K562 (cell line): ENCODE results near the gene ZBTB7A. TPM values are rescaled to one million over a fixed set of nuclear protein-coding genes. Genes with fewer than 3 reads are reported as not detected.

Source experiments
- BACH1 ChIP-seq: fragments of 200-800 bp; sonication (Bioruptor generic); IDR thresholded peaks from 2 replicates; pipeline ENCODE4 v1.6.1; 2016; ENCODE audit warnings: missing genetic modification characterization, missing compliant biosample characterization
- CBX1 ChIP-seq: sonication (generic); IDR thresholded peaks from 2 replicates; pipeline ENCODE4 v1.6.1; 2016; ENCODE audit warnings: antibody characterized with exemption, low read depth, mild to moderate bottlenecking
- DMBX1 ChIP-seq: fragments of 250-450 bp; sonication (Bioruptor Pico); IDR thresholded peaks from 2 replicates; pipeline ENCODE4 v1.8.0; 2022; ENCODE audit warnings: inconsistent platforms, mild to moderate bottlenecking, moderate library complexity, borderline replicate concordance
- ERF ChIP-seq: fragments of 450-650 bp; formaldehyde crosslinking; IDR thresholded peaks from 2 replicates; pipeline ENCODE4 v1.4.0; 2020; ENCODE audit warnings: mild to moderate bottlenecking, mixed read lengths
- FOSL1 ChIP-seq: fragments of 200-800 bp; sonication (Bioruptor generic); conservative IDR thresholded peaks from 2 replicates; pipeline ENCODE4 v1.6.1; 2016; ENCODE audit warnings: missing genetic modification characterization, missing compliant biosample characterization
- L3MBTL2 ChIP-seq: fragments of 450-650 bp; IDR thresholded peaks from 2 replicates; pipeline ENCODE4 v1.6.1; 2016; ENCODE audit warnings: mild to moderate bottlenecking, moderate library complexity
- LARP7 ChIP-seq: fragments of 450-650 bp; IDR thresholded peaks from 2 replicates; pipeline ENCODE4 v1.6.1; 2016
- MLX ChIP-seq, 2 experiments: fragments of 450-650 bp in 1 of 2; sonication (generic) in 1 of 2; formaldehyde crosslinking; conservative IDR thresholded peaks; 2 replicates each; pipeline versions ENCODE4 v1.4.0 to v1.8.1; 2020 to 2022; ENCODE audit warnings: mild to moderate bottlenecking in 1 of 2, missing genetic modification reagents in 1 of 2
- NFATC3 ChIP-seq: fragments of 450-650 bp; IDR thresholded peaks from 2 replicates; pipeline ENCODE4 v1.6.1; 2017; ENCODE audit warnings: mild to moderate bottlenecking
- PCBP1 ChIP-seq: fragments of 200-400 bp; formaldehyde crosslinking; IDR thresholded peaks from 2 replicates; pipeline ENCODE4 v1.6.1; 2018; ENCODE audit warnings: mild to moderate bottlenecking, low read depth, low read length; ENCODE audit not compliant: poor library complexity, severe bottlenecking
- PHB2 ChIP-seq: fragments of 450-650 bp; IDR thresholded peaks from 2 replicates; pipeline ENCODE4 v1.6.1; 2017; ENCODE audit warnings: low read depth
- RUNX1 ChIP-seq: sonication (generic); IDR thresholded peaks from 2 replicates; pipeline ENCODE4 v1.6.1; 2016; ENCODE audit warnings: antibody characterized with exemption, low read depth
- SMARCA4 ChIP-seq: fragments of 450-650 bp; IDR thresholded peaks from 2 replicates; pipeline ENCODE4 v1.6.1; 2016
- TAF1 ChIP-seq: IDR thresholded peaks from 2 replicates; pipeline ENCODE4 v1.6.1; 2011; ENCODE audit warnings: mild to moderate bottlenecking, low read length, moderate library complexity; ENCODE audit not compliant: insufficient read depth, control insufficient read depth, severe bottlenecking; ENCODE audit errors: extremely low read depth
- THAP12 ChIP-seq: fragments of 250-450 bp; sonication (Bioruptor Pico); IDR thresholded peaks from 2 replicates; pipeline ENCODE4 v1.9.0; 2021; ENCODE audit warnings: mild to moderate bottlenecking, inconsistent platforms
- VEZF1 ChIP-seq: fragments of 200-800 bp; sonication (Bioruptor generic); IDR thresholded peaks from 2 replicates; pipeline ENCODE4 v1.6.1; 2017; ENCODE audit warnings: missing genetic modification characterization, missing compliant biosample characterization
- ZNF224 ChIP-seq: sonication (generic); formaldehyde crosslinking; IDR thresholded peaks from 2 replicates; pipeline ENCODE4 v1.8.0; 2022; ENCODE audit warnings: mild to moderate bottlenecking, missing genetic modification reagents
- ZNF79 ChIP-seq: fragments of 250-450 bp; sonication (Bioruptor Pico); IDR thresholded peaks from 2 replicates; pipeline ENCODE4 v1.4.0; 2020; ENCODE audit warnings: low read depth, mild to moderate bottlenecking, moderate library complexity
- polyA plus RNA-seq, 8 experiments: library from polyadenylated mRNA; depleted of rRNA in 4 of 8; stranded (reverse) in 5 of 8; unstranded in 3 of 8; fragments of >200 nt; fragmentation: Nextera tagmentation in 2 of 8; fragmentation: Illumina TruSeq in 1 of 8; extraction: Ambion mirVana in 2 of 8; extraction: Trizol in 1 of 8; gene quantifications; 2 replicates each; pipeline versions ENCODE4 v1.2.1 to v1.2.3, GENCODE V29; 2011 to 2014; ENCODE audit warnings: inconsistent platforms in 1 of 8, missing spikeins in 1 of 8
- total RNA-seq, 7 experiments: library from RNA; depleted of rRNA in 6 of 7; stranded (reverse); fragments of >200 nt in 6 of 7; fragmentation: Illumina TruSeq in 2 of 7; extraction: Trizol in 2 of 7; gene quantifications; 2 replicates each; pipeline versions ENCODE4 v1.2.1 to v1.2.3, GENCODE V29; 2011 to 2021; ENCODE audit warnings: low replicate concordance in 1 of 7
- TF ChIP-seq, protein P1 (sequence below): fragments of 250-450 bp; sonication (Bioruptor Pico); IDR thresholded peaks from 2 replicates; pipeline ENCODE4 v1.8.0; 2021; ENCODE audit warnings: borderline replicate concordance, mild to moderate bottlenecking, moderate library complexity; ENCODE audit not compliant: poor library complexity, severe bottlenecking
- TF ChIP-seq, protein P2 (sequence below): fragments of 450-650 bp; formaldehyde crosslinking; IDR thresholded peaks from 2 replicates; pipeline ENCODE4 v1.4.0; 2020; ENCODE audit warnings: mild to moderate bottlenecking, mixed read lengths
- TF ChIP-seq, protein P3 (sequence below): sonication (generic); formaldehyde crosslinking; IDR thresholded peaks from 2 replicates; pipeline ENCODE4 v1.8.0; 2022; ENCODE audit warnings: mild to moderate bottlenecking, missing genetic modification reagents

The ZBTB7A gene
- total and polyA plus RNA-seq, 9 of the 15 experiments (the other 6 are each of a cell fraction or from before 2014, with no cell fraction given), result 0.11 to 34.0 (median 4.6) TPM

- TF ChIP-seq, protein P1, sequence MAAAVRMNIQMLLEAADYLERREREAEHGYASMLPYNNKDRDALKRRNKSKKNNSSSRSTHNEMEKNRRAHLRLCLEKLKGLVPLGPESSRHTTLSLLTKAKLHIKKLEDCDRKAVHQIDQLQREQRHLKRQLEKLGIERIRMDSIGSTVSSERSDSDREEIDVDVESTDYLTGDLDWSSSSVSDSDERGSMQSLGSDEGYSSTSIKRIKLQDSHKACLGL, result no peak
- TF ChIP-seq SMARCA4, result 0 out of 2 replicates have a peak, but pooled peaks have one; percentile 31
- TF ChIP-seq, protein P2, sequence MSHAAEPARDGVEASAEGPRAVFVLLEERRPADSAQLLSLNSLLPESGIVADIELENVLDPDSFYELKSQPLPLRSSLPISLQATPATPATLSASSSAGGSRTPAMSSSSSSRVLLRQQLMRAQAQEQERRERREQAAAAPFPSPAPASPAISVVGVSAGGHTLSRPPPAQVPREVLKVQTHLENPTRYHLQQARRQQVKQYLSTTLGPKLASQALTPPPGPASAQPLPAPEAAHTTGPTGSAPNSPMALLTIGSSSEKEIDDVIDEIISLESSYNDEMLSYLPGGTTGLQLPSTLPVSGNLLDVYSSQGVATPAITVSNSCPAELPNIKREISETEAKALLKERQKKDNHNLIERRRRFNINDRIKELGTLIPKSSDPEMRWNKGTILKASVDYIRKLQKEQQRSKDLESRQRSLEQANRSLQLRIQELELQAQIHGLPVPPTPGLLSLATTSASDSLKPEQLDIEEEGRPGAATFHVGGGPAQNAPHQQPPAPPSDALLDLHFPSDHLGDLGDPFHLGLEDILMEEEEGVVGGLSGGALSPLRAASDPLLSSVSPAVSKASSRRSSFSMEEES (CRISPR knock-in tag), result no peak
- no peak for TF ChIP-seq ERF (CRISPR knock-in tag)
- no peak for TF ChIP-seq ZNF224
- TF ChIP-seq RUNX1, result no peak
- TF ChIP-seq MLX (CRISPR knock-in tag; conservative IDR thresholded peaks at IDR 0.05), result no peak
- 0 out of 2 replicates have a peak, but pooled peaks have one; percentile 85 for TF ChIP-seq LARP7
- no peak for TF ChIP-seq L3MBTL2
- TF ChIP-seq PCBP1, result no peak
- no peak for TF ChIP-seq THAP12
- TF ChIP-seq CBX1, result no peak
- TF ChIP-seq, protein P3, sequence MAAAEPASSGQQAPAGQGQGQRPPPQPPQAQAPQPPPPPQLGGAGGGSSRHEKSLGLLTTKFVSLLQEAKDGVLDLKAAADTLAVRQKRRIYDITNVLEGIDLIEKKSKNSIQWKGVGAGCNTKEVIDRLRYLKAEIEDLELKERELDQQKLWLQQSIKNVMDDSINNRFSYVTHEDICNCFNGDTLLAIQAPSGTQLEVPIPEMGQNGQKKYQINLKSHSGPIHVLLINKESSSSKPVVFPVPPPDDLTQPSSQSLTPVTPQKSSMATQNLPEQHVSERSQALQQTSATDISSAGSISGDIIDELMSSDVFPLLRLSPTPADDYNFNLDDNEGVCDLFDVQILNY, result no peak
- TF ChIP-seq DMBX1 (CRISPR knock-in tag), result no peak
- no peak for TF ChIP-seq ZNF79
- no peak for TF ChIP-seq BACH1 (tag)
- no peak for TF ChIP-seq NFATC3
- TF ChIP-seq PHB2, result peak; percentile 42; the same call in 1 of the 2 replicates
- TF ChIP-seq FOSL1 (tag), result no peak
- TF ChIP-seq VEZF1 (CRISPR knock-in tag), result peak; percentile 51; the same call in 1 of the 2 replicates
- no peak for TF ChIP-seq TAF1
These were observed 14.9 kb upstream of the ZBTB7A start (continued) for GRCh38 chr19:4081441-4082129.
